ENCODE results near the gene LCN15. TPM values are rescaled to one million over a fixed set of nuclear protein-coding genes. Genes with fewer than 3 reads are reported as not detected.
A peak's percentile ranks its signal among the peaks of the same experiment; 100 is the strongest.
"Not testable (repeated sequence)": the region's sequence is repeated elsewhere in the genome, so short reads cannot be mapped to it uniquely, and the experiment has no call there.

LCN15 gene
- polyA plus RNA-seq, 1 donor: 14.0 TPM

DNA sequence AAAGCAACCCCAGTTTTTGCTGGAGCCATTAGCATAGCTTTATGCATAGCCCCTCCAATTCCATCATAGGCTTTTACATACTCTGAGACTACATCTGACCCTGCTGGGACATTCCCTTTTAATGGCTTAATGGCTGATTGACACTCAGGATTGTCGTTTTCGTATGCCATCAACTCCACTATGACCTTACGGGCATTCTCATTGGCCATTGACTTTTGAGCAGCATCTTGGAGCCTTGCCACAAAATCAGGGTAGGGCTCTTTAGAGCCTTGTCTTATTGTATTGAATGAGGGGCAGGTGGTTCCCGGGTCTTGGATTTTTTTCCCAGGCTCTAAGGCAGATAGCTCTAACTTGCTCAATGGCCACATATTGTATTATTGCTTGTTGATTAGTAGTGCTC lies 22.7 kb upstream of the LCN15 start:
- no CpG with 5 or more reads among the region's 4 CpGs for WGBS (ENCODE audit: insufficient coverage, low lambda C conversion rate)
- H3K36me3 ChIP-seq (ENCODE audit: control insufficient read depth, insufficient read depth, low read length); H3K27me3 ChIP-seq (ENCODE audit: control insufficient read depth, insufficient read depth, low read length); H3K27ac ChIP-seq (ENCODE audit: low read length); H3K4me3 ChIP-seq (ENCODE audit: low read length); H3K9me3 ChIP-seq (ENCODE audit: control insufficient read depth, low read depth, low read length); DNase-seq: not testable (repeated sequence)
- H3K4me1 ChIP-seq (ENCODE audit: control insufficient read depth, insufficient read depth, low read length): peaks cover 33% of the 10 kb centered on the region

- Histone ChIP-seq H3K4me3 (ENCODE audit: low read length) (no peak overlapping the region), H3K9me3 (ENCODE audit: control insufficient read depth, low read depth, low read length) (no peaks in the 10 kb centered on the region), H3K27ac (ENCODE audit: low read length) (no peak overlapping the region), H3K27me3 (ENCODE audit: control insufficient read depth, insufficient read depth, low read length) (no peaks in the 10 kb centered on the region), H3K4me1 (ENCODE audit: control insufficient read depth, insufficient read depth, low read length) (peaks cover 32% of the 10 kb centered on the region), H3K36me3 (ENCODE audit: control insufficient read depth, insufficient read depth, low read length) (no peaks in the 10 kb centered on the region)
- DNase-seq: no peak
- 70% methylated on average over 2 of the region's 10 CpGs for WGBS (ENCODE audit: insufficient coverage, low lambda C conversion rate)
These were observed 22.1 kb upstream of the LCN15 start for GRCh38 chr9:136786451-136786850.

GRCh38 chr9:136785565-136786355 lies 21.4 kb upstream of the LCN15 start:
- not testable (repeated sequence) for H3K27me3 ChIP-seq (ENCODE audit: control insufficient read depth, insufficient read depth, low read length); H3K27ac ChIP-seq (ENCODE audit: low read length); H3K9me3 ChIP-seq (ENCODE audit: control insufficient read depth, low read depth, low read length); H3K36me3 ChIP-seq (ENCODE audit: control insufficient read depth, insufficient read depth, low read length); H3K4me3 ChIP-seq (ENCODE audit: low read length)
- DNase-seq: peak in 1 of 2 donors; percentile 64
- 100% methylated on average over 1 of the region's 23 CpGs for WGBS (ENCODE audit: insufficient coverage, low lambda C conversion rate)
- peaks cover 33% of the 10 kb centered on the region for H3K4me1 ChIP-seq (ENCODE audit: control insufficient read depth, insufficient read depth, low read length)

- H3K27ac ChIP-seq (ENCODE audit: low read length): no peak overlapping the region
- peak in 1 of 2 donors; percentile 86 for DNase-seq
- WGBS (ENCODE audit: insufficient coverage, low lambda C conversion rate): no CpG with 5 or more reads among the region's 6 CpGs
These were observed 20.7 kb upstream of the LCN15 start for GRCh38 chr9:136784997-136785361.

DNA sequence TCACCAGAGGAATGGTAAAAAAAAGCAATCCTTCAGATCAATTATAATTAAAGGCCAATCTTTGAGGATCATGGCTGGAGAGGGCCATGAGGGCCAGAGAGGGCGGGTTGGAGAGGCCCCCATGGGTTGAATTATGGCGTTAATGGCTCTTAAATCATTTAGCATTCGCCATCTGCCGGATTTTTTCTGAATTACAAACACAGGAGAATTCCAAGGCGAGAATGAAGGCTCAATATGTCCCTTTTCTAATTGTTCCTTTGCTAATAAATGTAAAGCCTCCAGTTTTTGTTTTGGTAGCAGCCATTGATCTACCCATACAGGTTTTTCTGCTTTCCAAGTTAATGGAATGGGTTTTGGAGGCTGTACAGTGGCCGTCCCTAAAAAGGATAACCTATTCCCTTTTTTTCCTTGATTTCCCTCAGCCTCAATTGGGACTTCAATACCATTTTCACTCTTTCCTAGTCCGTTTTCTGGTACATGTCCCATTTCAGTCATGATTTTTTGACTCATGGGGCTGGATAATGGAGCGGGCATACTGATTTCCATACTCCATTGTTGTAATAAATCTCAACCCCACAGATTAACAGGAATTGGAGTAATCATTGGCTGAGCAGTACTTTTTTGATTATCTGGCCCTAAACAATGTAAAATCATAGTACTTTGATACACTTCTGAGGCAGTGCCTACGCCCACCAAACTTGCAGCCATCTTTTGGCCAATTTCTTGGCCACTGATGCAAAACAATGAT lies 20.1 kb upstream of the LCN15 start:
- H3K27ac ChIP-seq (ENCODE audit: low read length): no peak overlapping the region
- no peak for DNase-seq
- no peaks in the 10 kb centered on the region for H3K9me3 ChIP-seq (ENCODE audit: control insufficient read depth, low read depth, low read length)
- no peaks in the 10 kb centered on the region for H3K27me3 ChIP-seq (ENCODE audit: control insufficient read depth, insufficient read depth, low read length)
- WGBS (ENCODE audit: insufficient coverage, low lambda C conversion rate): 63% methylated on average over 1 of the region's 9 CpGs
- no peaks in the 10 kb centered on the region for H3K36me3 ChIP-seq (ENCODE audit: control insufficient read depth, insufficient read depth, low read length)
- no peak overlapping the region for H3K4me3 ChIP-seq (ENCODE audit: low read length)
- peaks cover 31% of the 10 kb centered on the region for H3K4me1 ChIP-seq (ENCODE audit: control insufficient read depth, insufficient read depth, low read length)

More at GRCh38 chr9:136784997-136785361, 20.7 kb upstream of the LCN15 start:
- Histone ChIP-seq H3K36me3 (ENCODE audit: control insufficient read depth, insufficient read depth, low read length) (no peaks in the 10 kb centered on the region), H3K9me3 (ENCODE audit: control insufficient read depth, low read depth, low read length) (no peaks in the 10 kb centered on the region), H3K4me1 (ENCODE audit: control insufficient read depth, insufficient read depth, low read length) (peaks cover 34% of the 10 kb centered on the region), H3K4me3 (ENCODE audit: low read length) (no peak overlapping the region), H3K27me3 (ENCODE audit: control insufficient read depth, insufficient read depth, low read length) (no peaks in the 10 kb centered on the region)

DNA sequence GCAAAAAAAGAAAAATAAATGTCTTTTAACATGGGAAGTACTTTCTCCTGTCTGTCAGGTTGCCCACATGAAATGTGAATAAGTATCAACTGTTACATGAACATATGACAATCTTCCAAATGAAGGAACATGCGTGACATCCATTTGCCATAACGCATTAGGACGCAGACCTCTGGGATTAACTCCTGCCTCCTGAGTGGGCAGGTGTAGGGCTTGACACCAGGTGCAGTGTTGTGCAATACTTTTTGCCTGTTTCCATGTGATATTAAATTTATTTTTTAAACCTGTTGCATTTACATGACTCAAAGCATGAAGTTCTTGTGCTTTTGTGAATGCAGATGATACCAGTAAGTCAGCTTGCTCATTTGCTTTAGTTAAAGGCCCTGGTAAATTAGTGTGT lies 18.1 kb upstream of the LCN15 start:
- Histone ChIP-seq H3K27ac (ENCODE audit: low read length) (no peak overlapping the region), H3K9me3 (ENCODE audit: control insufficient read depth, low read depth, low read length) (no peaks in the 10 kb centered on the region), H3K4me3 (ENCODE audit: low read length) (no peak overlapping the region), H3K36me3 (ENCODE audit: control insufficient read depth, insufficient read depth, low read length) (no peaks in the 10 kb centered on the region), H3K27me3 (ENCODE audit: control insufficient read depth, insufficient read depth, low read length) (no peaks in the 10 kb centered on the region), H3K4me1 (ENCODE audit: control insufficient read depth, insufficient read depth, low read length) (peaks cover 33% of the 10 kb centered on the region)
- no CpG with 5 or more reads among the region's 3 CpGs for WGBS (ENCODE audit: insufficient coverage, low lambda C conversion rate)
- no peak for DNase-seq

- no CpG with 5 or more reads among the region's 5 CpGs for WGBS (ENCODE audit: insufficient coverage, low lambda C conversion rate)
- no peak overlapping the region for H3K4me3 ChIP-seq (ENCODE audit: low read length)
- no peak for DNase-seq
- H3K36me3 ChIP-seq (ENCODE audit: control insufficient read depth, insufficient read depth, low read length): no peaks in the 10 kb centered on the region
- H3K9me3 ChIP-seq (ENCODE audit: control insufficient read depth, low read depth, low read length): no peaks in the 10 kb centered on the region
- no peak overlapping the region for H3K27ac ChIP-seq (ENCODE audit: low read length)
- H3K27me3 ChIP-seq (ENCODE audit: control insufficient read depth, insufficient read depth, low read length): no peaks in the 10 kb centered on the region
- H3K4me1 ChIP-seq (ENCODE audit: control insufficient read depth, insufficient read depth, low read length): peaks cover 39% of the 10 kb centered on the region
These were observed 15.5 kb upstream of the LCN15 start for GRCh38 chr9:136779808-136780207.

GRCh38 chr9:136777359-136777758 lies 13.0 kb upstream of the LCN15 start:
- Histone ChIP-seq H3K36me3 (ENCODE audit: control insufficient read depth, insufficient read depth, low read length) (no peaks in the 10 kb centered on the region), H3K27me3 (ENCODE audit: control insufficient read depth, insufficient read depth, low read length) (no peaks in the 10 kb centered on the region), H3K4me1 (ENCODE audit: control insufficient read depth, insufficient read depth, low read length) (peaks cover 34% of the 10 kb centered on the region), H3K9me3 (ENCODE audit: control insufficient read depth, low read depth, low read length) (peaks cover 13% of the 10 kb centered on the region), H3K27ac (ENCODE audit: low read length) (peak overlapping the region; percentile 82), H3K4me3 (ENCODE audit: low read length) (peak overlapping the region; percentile 2)
- no CpG with 5 or more reads among the region's 14 CpGs for WGBS (ENCODE audit: insufficient coverage, low lambda C conversion rate)
- peak; percentile 90 to 96 for DNase-seq

DNA sequence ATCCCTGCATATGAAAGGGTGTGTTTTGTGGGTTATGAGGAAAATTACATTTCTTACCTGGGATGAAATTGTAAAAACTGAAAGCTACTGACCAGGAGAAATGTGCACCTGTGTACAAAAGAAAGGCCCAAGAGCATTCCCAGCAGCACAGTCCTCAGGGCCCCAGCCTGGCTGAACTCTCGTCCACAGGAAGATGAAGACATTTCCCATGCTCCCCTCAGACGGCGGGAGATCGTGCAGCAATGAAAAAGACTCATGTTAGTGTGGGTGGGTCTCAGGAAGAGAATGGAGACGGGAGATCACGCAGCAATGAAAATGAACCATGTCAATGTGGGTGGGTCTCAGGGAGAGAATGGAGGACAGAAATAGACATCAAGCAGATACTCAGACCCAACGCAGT lies 12.6 kb upstream of the LCN15 start:
- no peaks in the 10 kb centered on the region for H3K36me3 ChIP-seq (ENCODE audit: control insufficient read depth, insufficient read depth, low read length)
- H3K9me3 ChIP-seq (ENCODE audit: control insufficient read depth, low read depth, low read length): peaks cover 13% of the 10 kb centered on the region
- H3K4me3 ChIP-seq (ENCODE audit: low read length): peak overlapping the region; percentile 2
- peak overlapping the region; percentile 82 for H3K27ac ChIP-seq (ENCODE audit: low read length)
- WGBS (ENCODE audit: insufficient coverage, low lambda C conversion rate): 29% methylated on average over 5 of the region's 7 CpGs
- peaks cover 34% of the 10 kb centered on the region for H3K4me1 ChIP-seq (ENCODE audit: control insufficient read depth, insufficient read depth, low read length)
- H3K27me3 ChIP-seq (ENCODE audit: control insufficient read depth, insufficient read depth, low read length): no peaks in the 10 kb centered on the region
- DNase-seq: no peak

DNA sequence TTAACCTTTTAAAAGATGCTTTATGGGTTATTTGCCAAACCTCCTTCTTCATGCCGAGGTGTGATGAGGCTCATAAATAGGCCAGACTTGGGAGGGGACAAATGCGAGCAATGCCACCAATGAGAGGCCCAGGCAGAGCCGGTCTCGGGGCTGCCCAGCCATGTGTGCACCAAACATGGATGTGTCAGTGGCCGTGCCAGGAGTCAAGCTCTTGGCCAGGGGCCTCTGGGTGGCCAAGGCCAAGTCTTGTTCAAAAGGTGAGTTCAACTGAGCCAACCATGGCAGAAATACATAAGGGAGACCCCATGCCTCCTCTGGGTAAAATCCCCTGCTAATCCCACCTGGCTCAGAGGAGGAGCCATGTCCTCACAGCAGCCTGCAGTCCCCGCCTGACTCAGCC lies 10.9 kb upstream of the LCN15 start:
- DNase-seq: no peak
- Histone ChIP-seq H3K4me1 (ENCODE audit: control insufficient read depth, insufficient read depth, low read length) (peaks cover 28% of the 10 kb centered on the region), H3K36me3 (ENCODE audit: control insufficient read depth, insufficient read depth, low read length) (no peaks in the 10 kb centered on the region), H3K4me3 (ENCODE audit: low read length) (no peak overlapping the region), H3K9me3 (ENCODE audit: control insufficient read depth, low read depth, low read length) (peaks cover 13% of the 10 kb centered on the region), H3K27me3 (ENCODE audit: control insufficient read depth, insufficient read depth, low read length) (no peaks in the 10 kb centered on the region), H3K27ac (ENCODE audit: low read length) (no peak overlapping the region)
- no CpG with 5 or more reads among the region's 6 CpGs for WGBS (ENCODE audit: insufficient coverage, low lambda C conversion rate)

Measured in large intestine (tissue), 3 donors.